ENCODE measurements around the gene AIFM2. TPM values are rescaled to one million over a fixed set of nuclear protein-coding genes. Genes with fewer than 3 reads are reported as not detected.

Gene AIFM2
- total and polyA plus RNA-seq, 2 of the 13 experiments (the other 11 are each of a cell fraction or from before 2014, with no cell fraction given), result 20.3 to 29.5 TPM

- TF ChIP-seq CSRNP1 (CRISPR knock-in tag; IDR thresholded peaks at IDR 0.05) (no peak; the same call in 1 of the 2 replicates), HNRNPUL1 (IDR thresholded peaks at IDR 0.05; ENCODE audit: low read depth, low read length) (no peak), HIVEP1 (CRISPR knock-in tag; IDR thresholded peaks at IDR 0.05) (no peak; the same call in 1 of the 2 replicates), ZNF614 (CRISPR knock-in tag; IDR thresholded peaks at IDR 0.05; ENCODE audit: borderline replicate concordance) (peak; percentile 35; the same call in 1 of the 2 replicates), ZNF609 (CRISPR knock-in tag; IDR thresholded peaks at IDR 0.05; ENCODE audit: borderline replicate concordance) (0 out of 2 replicates have a peak, but pooled peaks have one; percentile 43), TGIF2 (CRISPR knock-in tag; IDR thresholded peaks at IDR 0.05) (no peak), POLR2AphosphoS2 (IDR thresholded peaks at IDR 0.05; ENCODE audit: low read depth, low read length) (peak; percentile 54; the same call in 1 of the 2 replicates), HMG20A (CRISPR knock-in tag; IDR thresholded peaks at IDR 0.05; ENCODE audit: borderline replicate concordance) (no peak), CEBPB (IDR thresholded peaks at IDR 0.05; ENCODE audit: borderline replicate concordance, low read depth, low read length) (no peak), ZFP36L2 (CRISPR knock-in tag; IDR thresholded peaks at IDR 0.05) (no peak), MXD4 (CRISPR knock-in tag; IDR thresholded peaks at IDR 0.05) (peak; percentile 42; the same call in 1 of the 2 replicates), HOXA7 (CRISPR knock-in tag; IDR thresholded peaks at IDR 0.05) (no peak), ZNF557 (CRISPR knock-in tag; IDR thresholded peaks at IDR 0.05) (no peak), MAZ (IDR thresholded peaks at IDR 0.05; ENCODE audit: borderline replicate concordance, low read depth, low read length) (peak; percentile 27), MAZ (CRISPR knock-in tag; IDR thresholded peaks at IDR 0.05; ENCODE audit: low read depth) (no peak; the same call in 1 of the 2 replicates), ZFP82 (CRISPR knock-in tag; IDR thresholded peaks at IDR 0.05; ENCODE audit: borderline replicate concordance) (0 out of 2 replicates have a peak, but pooled peaks have one; percentile 71), WIZ (CRISPR knock-in tag; IDR thresholded peaks at IDR 0.05) (no peak), PHF21A (CRISPR knock-in tag; IDR thresholded peaks at IDR 0.05) (peak; percentile 93), THAP11 (CRISPR knock-in tag; IDR thresholded peaks at IDR 0.05) (peak; percentile 40; the same call in 1 of the 2 replicates), TFAP4 (IDR thresholded peaks at IDR 0.05; ENCODE audit: borderline replicate concordance, low read depth) (peak; percentile 64; the same call in 1 of the 2 replicates)
These were observed 14.0 kb upstream of the AIFM2 start, which contains the start of gene TYSND1 (continued) for GRCh38 chr10:70146489-70147258.

All from HepG2 (cell line).